HG02759 (cell line): ENCODE measurements around the gene ENHO.

Source experiments
- ATAC-seq: cut with Tn5 transposase; IDR thresholded peaks from one replicate; pipeline ENCODE4 v1.9.1; 2021; ENCODE audit warnings: mild to moderate bottlenecking, moderate library complexity; ENCODE audit not compliant: unreplicated experiment

Gene ENHO

DNA sequence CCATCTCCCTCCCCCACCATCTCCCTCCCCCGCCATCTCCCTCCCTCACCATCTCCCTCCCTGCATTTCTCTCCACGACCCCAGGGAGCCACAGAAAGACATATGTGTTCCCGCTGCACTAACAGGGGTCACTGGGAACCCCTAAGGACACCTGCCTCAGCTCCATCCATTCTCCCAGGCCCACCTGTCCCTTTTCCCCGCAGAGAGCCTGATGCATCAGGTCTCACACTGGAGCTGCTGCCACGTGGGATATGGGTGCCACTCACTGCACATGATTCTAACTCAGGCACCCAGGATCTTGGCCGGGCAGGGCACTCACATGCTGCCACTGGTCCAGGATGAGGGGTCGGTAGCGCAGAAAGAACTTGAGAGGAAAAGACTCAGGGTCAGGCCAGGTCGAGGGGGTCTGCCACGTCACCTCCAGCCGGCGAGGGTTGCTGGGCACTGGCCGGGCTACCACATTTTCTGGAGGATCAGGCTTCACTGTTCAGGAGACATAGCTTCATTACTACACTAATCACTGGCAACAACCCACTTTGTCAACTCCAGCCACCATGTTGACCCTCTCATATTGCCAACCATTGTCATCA, 33.2 kb upstream of the ENHO start:
- ATAC-seq: no peak

DNA sequence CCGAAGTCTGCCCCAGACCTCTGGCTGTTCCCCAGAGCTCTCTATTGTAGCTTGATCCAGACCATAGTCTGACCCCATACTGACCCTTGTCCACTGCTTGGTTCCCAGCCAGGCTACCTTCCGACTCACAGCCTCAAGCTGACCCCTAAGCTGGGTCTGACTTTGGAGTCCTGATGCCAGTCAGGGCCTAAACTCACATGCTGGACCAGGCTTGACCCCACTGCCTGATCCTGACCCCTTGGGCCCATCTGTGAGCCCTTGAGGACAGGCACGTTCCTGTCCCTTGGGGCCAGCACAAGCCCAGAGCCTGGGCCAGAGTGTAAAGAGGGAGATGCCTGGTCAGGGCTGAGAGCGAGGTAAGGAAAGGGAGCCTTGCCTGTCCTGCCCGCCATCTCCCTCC, 32.7 kb upstream of the ENHO start:
- no peak for ATAC-seq

DNA sequence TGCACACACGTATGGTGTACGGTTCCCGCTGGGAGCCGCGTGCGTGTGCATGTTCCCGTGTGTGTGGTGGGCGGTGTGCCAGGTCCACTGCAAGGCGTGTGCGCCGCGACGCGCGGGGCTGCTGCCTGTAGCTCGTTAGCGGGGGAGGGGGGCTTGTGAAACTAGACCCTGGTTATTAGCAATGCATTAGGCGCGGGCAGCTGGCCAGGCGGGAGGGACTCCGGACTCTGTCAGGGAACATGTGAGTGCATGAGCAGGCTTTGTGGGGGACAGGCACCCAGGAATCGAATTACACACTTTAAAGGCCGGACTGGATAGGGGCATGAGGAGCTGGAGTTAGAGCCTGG, 32.2 kb upstream of the ENHO start:
- ATAC-seq: no peak

DNA sequence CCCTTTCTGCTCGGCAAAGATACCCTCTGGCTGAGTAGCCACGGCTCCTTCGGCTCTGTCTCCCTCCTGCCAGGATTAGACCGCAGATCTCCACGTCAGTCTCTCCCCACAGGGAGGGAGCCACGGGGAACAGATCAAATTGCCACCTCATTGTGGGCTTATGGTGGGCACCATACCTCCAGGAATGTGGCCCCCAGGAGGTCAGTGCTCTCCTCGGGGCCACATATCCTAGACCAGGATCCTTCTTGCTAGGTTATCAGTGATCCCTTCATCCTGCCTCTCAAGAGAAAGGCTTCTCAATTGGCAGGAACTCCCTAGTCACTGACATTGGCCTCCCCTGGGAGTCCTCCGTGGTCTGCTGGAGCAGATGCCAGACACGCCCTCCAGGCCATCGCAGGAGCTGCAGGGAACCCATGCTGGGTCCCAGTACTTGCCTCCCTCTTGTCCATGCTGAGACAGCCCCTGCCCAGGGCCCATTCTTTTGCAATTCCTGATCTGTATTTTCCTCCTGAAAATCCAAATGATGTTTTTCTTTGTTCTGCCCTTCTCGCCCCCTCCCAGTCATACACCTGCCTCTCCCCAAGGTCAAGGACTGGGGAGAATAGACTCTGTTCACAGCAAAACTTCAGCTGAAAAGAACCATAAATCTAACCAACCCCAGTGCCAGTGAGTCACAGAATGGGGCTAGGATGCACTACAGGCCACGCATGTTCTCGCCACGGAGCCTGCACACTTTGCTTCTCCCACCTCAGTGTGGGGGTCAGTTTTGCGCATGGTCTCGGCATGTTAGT, 31.6 kb upstream of the ENHO start:
- no peak for ATAC-seq

DNA sequence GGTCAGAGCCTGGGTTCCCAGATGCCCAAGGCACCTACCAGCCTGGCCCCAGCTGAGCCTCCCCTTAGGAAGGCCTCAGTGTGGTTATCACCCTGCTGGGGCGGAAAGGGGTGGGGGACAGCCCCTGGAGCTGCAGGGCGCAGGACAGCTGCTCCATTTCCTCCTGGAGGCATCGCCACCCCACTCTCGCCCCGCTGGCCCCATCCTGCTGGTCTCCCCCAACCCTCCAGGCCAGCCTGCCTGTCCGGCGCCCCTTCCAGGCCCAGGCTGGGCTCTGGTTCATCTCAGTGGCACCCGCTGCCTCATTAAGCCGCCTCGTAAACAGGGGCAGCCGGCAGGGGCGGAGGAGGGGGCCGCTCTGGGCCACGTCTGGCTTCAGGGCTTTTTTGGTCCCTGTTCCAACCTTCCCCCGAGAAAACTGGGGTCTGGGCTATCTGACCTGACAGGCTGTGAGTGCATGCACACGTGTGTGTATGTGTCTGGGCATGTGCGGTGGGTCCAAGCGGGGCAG, 30.8 kb upstream of the ENHO start:
- ATAC-seq: no peak

DNA sequence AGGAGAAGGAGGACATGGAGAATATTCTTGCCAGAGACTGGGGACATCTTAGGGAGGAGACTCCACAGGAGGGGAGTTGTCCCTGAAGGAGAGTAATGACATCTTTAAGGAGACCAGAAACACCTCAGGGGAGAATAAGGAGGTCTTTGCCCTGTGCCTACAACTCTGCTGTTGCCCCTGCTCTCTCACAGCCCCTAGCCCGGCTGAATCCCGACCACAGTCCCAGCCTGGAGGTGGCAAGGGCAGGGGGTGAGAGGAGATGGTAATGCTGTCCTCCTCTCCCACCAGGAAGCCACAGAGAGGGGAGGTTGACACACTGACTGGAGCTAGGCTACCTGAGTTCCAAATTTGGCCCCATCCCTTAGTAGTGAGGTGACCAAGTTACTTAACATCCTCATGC, 30.2 kb upstream of the ENHO start:
- ATAC-seq: no peak

DNA sequence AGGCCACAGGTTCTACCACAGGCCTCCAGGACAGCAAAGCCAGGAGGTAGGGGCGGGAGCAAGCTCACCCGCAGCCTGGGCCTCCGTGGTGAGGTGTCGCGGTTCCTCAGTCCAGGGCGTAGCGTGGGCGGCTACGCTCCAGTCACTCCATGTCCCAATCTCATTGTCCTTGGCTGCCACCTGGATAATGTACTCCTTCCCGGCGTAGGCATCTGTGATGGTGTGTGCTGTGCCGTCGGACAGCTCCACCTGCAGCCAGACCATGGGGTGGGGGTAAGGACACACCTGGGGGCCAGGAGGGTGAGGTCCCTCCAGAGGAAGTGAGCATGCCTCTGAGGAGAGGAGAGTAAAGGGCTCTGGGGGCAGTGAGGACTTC, 29.8 kb upstream of the ENHO start:
- ATAC-seq: no peak

DNA sequence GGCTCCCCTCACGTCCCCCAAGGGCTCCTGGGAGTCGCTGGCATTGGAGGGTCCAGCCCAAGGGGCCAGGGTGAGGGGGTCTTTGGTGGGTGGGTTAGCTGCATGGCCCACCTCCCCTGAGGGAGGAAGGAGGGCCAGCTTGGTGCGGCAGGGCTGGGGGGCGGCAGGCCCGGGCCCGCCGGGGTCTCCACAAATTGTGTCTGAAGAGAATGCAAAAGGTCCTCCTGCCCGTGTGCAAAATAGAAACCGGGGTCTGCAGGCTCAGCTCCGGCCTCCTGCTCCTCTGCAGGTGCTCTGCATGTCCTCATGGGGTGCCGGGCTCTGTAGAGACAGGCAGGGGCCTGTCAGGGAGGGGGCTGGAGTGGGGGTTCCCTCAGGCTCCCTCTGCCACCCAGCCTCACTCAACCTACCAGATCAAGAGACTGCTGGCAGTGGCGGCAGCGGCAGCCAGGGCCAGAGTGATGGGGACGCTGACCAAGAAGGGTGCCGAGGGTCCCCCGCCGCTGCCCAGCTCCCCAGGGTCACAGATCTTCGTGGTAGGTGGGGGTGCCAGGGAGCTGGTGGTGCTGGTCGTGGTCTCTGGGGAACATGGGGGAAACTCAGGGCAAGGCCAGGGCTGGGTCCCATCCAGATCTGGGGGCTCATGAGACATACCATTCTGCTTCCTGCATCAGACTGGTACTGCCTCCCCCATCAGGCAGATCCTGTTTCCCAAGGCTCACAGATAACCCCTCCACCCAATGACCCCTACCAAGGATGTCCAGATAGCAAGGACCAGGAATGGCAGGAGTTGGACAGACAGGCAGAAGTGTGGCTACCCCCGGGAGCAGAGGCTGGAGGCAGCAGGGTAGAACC, 29.2 kb upstream of the ENHO start:
- ATAC-seq: no peak

DNA sequence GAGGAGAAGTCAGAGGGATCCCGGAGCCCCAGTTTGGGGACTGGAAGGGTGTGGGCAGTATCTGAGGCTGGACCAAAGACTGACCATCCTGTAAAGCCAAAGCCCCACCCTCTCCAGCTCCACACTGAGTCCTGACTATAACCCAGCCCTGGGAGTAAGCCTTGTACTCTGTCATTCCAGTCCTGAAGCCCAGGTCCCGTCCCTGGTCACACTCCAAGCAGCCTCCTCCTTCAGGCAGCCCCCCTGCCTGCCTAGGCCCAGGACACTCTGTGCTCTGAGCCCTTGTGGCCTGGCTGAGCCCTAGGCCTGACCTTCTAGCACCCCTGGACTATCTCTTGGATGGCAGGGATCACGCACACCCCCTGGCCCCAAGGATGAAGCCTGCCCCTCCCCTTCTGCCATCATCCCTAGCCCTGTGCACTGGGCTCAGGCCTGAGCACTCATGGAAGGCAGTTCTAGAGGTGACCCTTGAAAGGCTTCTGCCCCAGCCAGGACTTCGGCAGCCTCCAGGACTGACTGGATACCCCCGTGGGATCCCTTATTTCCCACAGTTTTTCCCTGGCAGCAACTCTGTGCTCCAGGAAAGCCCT, 28.0 kb upstream of the ENHO start:
- no peak for ATAC-seq

DNA sequence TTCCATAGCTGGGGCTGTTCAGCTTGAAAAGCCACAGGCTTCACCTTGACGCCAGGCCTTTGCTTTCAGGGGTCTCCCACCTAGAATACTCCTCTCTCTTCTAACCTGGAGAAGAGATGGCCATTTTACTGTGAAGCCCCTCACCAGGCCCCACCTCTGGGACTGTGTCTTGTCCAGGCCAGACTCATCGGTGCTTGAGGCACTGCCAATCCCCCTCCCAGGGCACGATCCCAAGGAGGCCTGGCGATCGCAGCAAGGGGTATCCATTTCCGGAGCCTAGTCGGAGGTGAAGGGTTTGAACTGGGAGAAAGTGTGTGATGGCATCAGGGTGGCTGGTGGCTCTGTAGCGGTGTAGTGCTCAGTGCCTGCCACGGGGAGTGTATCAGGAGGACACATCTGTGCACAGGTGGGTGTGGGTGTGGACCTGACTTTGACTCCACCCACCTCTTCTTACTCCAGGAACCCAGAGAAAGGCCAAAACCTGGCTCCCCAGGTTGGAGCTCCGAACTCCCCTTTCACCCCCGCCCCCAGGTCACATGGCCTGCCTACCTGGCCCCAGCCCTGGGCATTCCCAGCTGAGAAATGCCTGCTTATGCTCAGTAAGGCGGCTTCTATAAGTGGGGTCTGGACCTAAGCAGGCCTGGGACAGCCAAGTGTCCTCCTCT, 27.4 kb upstream of the ENHO start:
- ATAC-seq: no peak

DNA sequence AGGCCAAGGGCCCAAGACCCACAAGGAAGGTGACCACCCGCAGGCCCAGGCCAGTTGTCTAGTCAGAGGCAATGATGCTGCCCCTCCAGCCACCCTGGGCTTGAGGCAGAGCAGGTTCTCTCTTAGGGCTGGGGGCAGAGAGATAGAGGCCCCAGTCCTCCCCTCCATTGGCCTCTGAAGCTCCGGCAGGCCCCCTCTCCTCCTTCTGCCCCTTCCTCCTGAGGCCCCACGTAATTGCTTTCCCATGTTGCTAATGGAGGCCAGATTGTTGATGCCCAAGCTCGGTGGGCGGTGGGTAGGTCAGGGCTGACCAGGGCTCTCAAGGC, 26.6 kb upstream of the ENHO start:
- ATAC-seq: no peak

DNA sequence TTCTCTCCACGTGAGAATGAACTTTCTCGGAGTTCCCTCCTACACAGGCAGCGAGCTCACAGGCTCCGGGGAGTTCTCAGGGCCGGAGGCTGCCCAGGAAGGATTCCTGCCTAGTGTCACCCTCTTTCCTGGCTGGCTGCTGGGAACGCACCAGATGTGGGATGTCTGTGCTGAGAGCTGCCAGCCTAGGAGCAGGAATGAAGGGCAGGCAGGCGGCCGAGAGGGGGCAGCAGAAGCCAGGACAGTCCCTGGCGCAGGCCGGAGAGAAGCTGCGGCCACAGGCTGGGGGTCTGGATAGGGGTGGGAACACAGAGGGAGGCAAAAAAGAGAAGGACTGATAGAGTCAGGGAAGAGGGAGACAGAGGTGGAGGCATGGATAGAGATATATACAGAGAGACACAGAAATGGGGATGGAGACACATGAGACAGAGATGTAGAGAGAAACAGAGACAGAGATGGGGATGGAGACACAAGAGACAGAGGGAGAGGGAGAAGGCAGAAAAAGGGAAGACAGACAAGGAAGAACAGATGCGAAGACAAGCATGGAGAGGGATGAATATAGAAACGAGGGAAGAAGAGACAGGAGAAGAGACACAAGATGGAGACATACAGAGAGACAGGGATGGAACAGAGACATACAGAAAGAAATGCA, 25.3 kb upstream of the ENHO start:
- ATAC-seq: peak; percentile 42

DNA sequence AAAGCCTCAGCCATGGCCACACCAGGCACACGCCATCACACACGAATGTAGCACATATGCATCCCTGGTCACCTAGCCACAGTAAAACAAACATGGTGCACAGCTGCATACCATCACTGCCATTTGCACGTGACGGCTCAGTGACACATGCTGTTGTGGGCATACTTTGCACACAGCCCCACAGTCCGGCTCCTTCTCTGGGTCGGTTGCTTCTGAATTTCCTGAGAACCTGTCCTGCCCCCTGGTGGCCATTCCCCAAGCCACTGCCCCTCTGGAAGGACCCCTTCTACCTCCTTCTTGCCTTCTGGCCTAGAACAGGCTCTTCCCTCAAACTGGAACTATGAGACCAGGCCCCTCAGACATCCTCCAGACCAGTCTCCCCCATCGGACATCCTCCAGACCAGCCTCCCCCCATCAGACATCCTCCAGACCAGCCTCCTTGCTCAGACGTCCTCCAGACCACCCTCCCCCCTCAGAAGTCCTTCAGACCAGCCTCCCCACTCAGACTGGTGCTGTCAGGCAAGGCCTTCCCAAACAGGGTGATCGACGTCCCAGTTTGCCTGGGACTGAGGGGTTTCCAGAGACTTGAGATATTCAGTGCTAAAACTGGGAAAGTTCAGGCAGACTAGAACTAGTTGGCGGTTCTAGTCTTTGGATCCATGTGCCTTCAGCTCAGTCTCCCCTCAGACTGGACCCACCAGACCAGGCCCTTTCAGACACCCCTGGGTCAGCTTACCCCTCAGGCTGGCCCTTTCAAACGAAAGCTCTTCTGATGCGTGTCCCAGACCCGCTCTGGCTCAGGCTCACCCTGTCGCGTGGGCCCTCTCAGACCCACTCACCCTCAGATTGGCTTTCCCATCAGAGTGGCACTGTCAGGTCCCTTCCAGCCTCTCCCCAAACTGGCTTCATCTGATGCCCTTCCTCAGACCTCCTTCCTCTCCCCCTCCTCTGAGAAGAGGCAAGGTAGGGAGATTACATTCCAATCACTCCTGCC, 24.3 kb upstream of the ENHO start:
- no peak for ATAC-seq

DNA sequence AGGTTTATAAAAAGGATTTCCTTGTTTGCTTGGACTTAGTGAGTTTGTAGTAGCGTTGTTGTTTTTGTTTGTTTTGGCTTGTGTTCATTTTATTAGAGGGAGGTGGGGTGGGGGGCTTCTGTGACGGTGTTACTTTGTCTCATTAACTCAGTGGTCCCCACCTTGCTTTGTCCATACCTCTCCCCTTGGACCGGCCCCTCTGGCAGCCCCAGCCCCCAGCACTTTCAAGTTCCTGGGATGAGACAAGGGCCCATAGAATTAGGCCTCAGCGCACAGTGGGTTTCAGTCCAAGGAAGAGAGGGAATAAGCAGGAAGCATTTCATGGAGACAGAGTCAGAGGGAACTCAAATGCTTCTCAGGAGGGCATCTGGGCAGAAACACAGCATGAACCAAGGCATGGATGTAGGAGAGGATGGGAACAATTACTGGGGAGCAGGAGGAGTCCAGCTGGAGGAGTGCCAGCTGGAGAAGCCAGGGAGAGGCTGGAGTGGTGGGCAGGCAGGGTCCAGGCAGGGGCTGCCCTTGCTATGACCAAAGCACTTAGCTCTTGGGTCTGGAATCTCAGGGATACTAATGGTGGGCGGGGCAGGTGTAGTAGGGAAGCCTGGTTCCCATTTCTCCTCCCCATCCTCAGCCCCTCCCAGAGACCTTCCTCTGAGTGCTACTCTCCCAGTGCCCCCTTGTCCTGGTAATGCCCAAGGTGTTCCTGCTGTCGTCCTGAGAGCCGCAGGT, 23.5 kb upstream of the ENHO start:
- ATAC-seq: no peak

DNA sequence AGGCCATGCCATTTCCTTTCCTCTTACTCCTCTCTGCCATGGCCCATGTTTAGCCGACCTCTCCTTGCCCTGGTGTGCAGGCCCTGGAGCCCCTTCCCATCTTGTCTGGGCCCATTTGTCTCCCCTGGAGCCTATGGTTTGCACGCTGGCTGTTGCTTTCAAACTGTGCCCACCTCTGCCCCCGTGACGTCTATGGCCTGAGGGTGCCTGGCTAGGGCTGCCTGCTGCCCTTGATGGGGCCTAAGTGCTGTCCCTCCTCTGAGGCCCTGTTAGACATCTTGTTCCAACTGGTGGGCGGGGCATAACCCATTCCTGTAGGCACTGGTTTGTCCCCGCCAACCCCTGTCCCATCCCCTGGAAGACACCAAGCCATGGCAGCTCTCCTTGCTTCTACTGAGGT, 22.7 kb upstream of the ENHO start:
- no peak for ATAC-seq

DNA sequence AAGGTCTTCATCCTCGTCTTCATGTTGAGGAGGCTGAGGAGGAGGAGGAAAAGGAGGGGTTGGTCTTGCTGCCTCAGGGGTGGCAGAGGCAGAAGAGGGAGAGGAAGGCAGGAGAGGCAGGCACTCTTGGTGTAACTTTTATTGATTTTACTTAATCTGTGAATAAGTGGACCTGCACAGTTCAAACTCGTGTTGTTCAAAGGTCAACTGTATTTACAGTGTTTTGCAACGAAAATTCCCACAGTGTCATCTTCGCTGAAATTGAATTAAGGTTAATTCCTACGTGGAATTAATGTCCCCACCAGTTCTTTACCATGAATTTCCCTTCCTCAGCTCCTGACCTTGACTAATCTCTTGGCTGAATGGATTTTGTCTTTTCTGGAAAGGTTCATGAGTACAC, 21.2 kb upstream of the ENHO start:
- ATAC-seq: no peak

DNA sequence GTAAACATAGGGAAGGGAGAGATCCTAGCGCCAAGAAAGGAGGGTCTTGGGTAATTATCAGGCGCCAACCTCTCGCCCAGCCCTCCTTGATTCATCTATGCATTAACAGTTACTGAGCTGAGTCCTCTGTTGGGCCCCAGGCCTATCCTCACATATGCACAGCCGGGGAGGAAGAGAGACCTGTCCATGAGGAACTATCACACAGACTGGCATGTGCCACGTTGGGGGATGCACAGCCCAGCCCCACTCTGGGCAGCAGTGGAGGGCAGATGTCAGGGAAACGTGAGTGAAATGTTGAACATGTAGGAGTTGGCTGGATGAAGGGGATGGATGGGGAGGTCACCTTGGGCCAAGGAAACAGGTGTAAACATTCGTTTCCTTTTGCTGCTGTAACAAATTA, 18.8 kb upstream of the ENHO start:
- no peak for ATAC-seq

DNA sequence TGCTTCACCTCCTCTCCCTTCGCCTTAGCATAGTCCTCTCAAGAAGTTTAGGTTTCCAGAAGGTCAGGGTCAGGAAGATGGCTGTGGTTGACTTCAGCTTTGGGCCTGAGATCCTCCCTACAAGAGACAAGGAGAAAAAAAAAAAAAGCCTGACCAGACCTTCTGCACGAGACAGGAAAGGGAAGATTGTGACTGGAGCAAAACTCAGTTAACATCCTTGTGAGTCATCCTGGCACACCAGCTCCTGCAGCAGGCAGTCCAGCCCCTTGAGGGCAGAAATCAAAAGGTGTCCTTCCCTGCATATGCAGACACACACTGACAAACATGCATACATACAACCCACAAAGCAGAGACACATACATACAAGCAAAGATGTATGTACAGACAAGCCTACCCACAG, 18.0 kb upstream of the ENHO start:
- no peak for ATAC-seq

DNA sequence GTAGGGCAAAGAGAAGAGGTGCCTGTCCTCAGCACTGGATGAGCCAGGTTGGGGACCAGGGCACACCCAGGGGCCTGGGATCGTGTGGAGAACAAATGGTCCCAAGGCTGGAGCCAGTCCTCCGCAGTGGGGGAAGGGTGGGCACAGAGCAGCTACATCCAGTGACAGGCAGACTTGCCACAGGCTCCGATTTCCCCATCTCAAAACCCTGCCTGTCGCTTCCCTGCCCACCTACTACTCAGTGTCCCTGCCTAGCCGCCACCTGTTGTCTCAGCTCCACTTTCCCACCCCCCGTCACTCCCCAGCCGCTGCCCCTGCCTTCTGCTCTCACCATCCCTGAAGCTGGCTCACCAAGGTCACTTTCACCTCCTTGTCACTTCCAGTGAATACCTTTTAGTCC, 13.9 kb upstream of the ENHO start:
- ATAC-seq: no peak
